Measurements from ENCODE around the gene CPT2.
"Not testable (repeated sequence)": the region's sequence is repeated elsewhere in the genome, so short reads cannot be mapped to it uniquely, and the experiment has no call there.

CPT2 gene

GRCh38 chr1:53182111-53182593, 14.5 kb upstream of the CPT2 start:
- peak; percentile 54 to 68 for DNase-seq (ENCODE audit: low read depth in 2 of 2)

- DNase-seq (ENCODE audit: low read depth in 2 of 2), result no peak
Measured at GRCh38 chr1:53182716-53183094, 13.9 kb upstream of the CPT2 start.

- no peak for DNase-seq (ENCODE audit: low read depth in 2 of 2)
Measured at GRCh38 chr1:53183095-53183990, 13.3 kb upstream of the CPT2 start.

GRCh38 chr1:53185955-53186297, 10.7 kb upstream of the CPT2 start:
- DNase-seq (ENCODE audit: low read depth in 2 of 2), result not testable (repeated sequence)

- no peak for DNase-seq (ENCODE audit: low read depth in 2 of 2)
Measured at GRCh38 chr1:53186533-53186932, 10.1 kb upstream of the CPT2 start.

- DNase-seq (ENCODE audit: low read depth in 2 of 2), result no peak
Measured at GRCh38 chr1:53187401-53187800, 9.2 kb upstream of the CPT2 start.

- no peak for DNase-seq (ENCODE audit: low read depth in 2 of 2)
Measured at GRCh38 chr1:53188099-53188498, 8.5 kb upstream of the CPT2 start.

- DNase-seq (ENCODE audit: low read depth in 2 of 2), result no peak
Measured at GRCh38 chr1:53189061-53189460, 7.6 kb upstream of the CPT2 start.

GRCh38 chr1:53190210-53190611, 6.4 kb upstream of the CPT2 start:
- DNase-seq (ENCODE audit: low read depth in 2 of 2), result no peak

- DNase-seq (ENCODE audit: low read depth in 2 of 2), result no peak
Measured at GRCh38 chr1:53195246-53196016, 1.2 kb upstream of the CPT2 start.

- DNase-seq (ENCODE audit: low read depth in 2 of 2), result no peak
Measured at GRCh38 chr1:53196017-53196484, 573 bp upstream of the CPT2 start.

- DNase-seq (ENCODE audit: low read depth in 2 of 2), result no peak
Measured at GRCh38 chr1:53197291-53198200, 922 bp downstream of the CPT2 start.

GRCh38 chr1:53198241-53198651, 1.6 kb downstream of the CPT2 start:
- no peak for DNase-seq (ENCODE audit: low read depth in 2 of 2)

GRCh38 chr1:53203466-53203865, 6.8 kb downstream of the CPT2 start:
- DNase-seq (ENCODE audit: low read depth in 2 of 2), result no peak

- DNase-seq (ENCODE audit: low read depth in 2 of 2), result not testable (repeated sequence)
Measured at GRCh38 chr1:53205496-53205895, 8.9 kb downstream of the CPT2 start.

GRCh38 chr1:53206083-53206685, 9.6 kb downstream of the CPT2 start:
- not testable (repeated sequence) for DNase-seq (ENCODE audit: low read depth in 2 of 2)

- no peak for DNase-seq (ENCODE audit: low read depth in 2 of 2)
Measured at GRCh38 chr1:53206735-53207379, 10.2 kb downstream of the CPT2 start.

GRCh38 chr1:53207726-53208125, 11.1 kb downstream of the CPT2 start:
- DNase-seq (ENCODE audit: low read depth in 2 of 2), result no peak

- DNase-seq (ENCODE audit: low read depth in 2 of 2), result no peak
Measured at GRCh38 chr1:53210352-53210751, 13.7 kb downstream of the CPT2 start.

GRCh38 chr1:53210954-53211353, 14.3 kb downstream of the CPT2 start:
- DNase-seq (ENCODE audit: low read depth in 2 of 2), result no peak
